SK-N-MC (cell line): ENCODE data around the gene MSRB1.

Experiments used
- EZH2 ChIP-seq: fragments of 200-600 bp; sonication (generic); IDR thresholded peaks from one replicate; pipeline ENCODE4 v1.6.1; 2017; ENCODE audit warnings: antibody characterized with exemption
- FOXP2 ChIP-seq: optimal IDR thresholded peaks from 2 replicates; pipeline ENCODE3; 2011; ENCODE audit warnings: mild to moderate bottlenecking, moderate library complexity; ENCODE audit not compliant: insufficient read depth; ENCODE audit errors: extremely low read length, control extremely low read depth
- POLR2AphosphoS5 ChIP-seq: IDR thresholded peaks from 2 replicates; pipeline ENCODE4 v1.6.1; 2012; ENCODE audit warnings: mild to moderate bottlenecking, low read depth, low read length, borderline replicate concordance

- TF ChIP-seq EZH2: no peak
- no peak for TF ChIP-seq POLR2AphosphoS5
- TF ChIP-seq FOXP2: no peak
Observed at GRCh38 chr16:1947369-1947670, 4.3 kb upstream of the MSRB1 start.
